GM19467 (cell line): Measurements from ENCODE around the gene SLC22A12.

Experiments
- ATAC-seq: cut with Tn5 transposase; IDR thresholded peaks from one replicate; pipeline ENCODE4 v1.9.1; 2021; ENCODE audit warnings: mild to moderate bottlenecking, moderate library complexity; ENCODE audit not compliant: unreplicated experiment

SLC22A12 gene

DNA sequence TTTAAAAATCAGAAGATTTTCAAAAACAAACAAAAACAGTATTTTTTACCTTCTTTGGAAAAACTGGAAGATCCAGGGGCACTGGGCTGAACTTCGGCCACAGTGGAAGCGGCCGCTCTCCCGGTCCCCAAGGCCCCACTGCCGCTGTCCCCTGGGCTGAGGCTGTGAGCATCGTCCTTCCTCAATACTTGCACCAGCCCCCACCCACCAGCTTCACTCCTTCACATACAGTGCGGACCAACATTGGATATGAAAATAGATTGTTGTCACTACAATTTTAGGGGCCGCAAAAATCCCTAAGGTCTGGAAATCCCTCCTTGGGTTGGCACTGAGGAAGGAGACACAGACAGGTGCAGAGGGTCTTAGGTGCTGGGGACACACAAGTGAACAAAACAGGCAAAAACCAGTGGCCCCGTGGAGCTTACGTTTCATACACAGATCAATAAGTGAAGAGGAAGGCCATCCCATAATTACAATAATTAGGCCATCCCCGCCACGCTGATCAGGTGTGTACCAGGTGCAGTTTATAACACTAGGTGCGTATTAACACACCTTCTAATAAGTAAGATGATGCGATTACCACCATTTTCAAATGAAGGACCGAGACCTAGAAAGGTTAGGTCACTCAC, 28.2 kb upstream of the SLC22A12 start:
- ATAC-seq, result no peak

DNA sequence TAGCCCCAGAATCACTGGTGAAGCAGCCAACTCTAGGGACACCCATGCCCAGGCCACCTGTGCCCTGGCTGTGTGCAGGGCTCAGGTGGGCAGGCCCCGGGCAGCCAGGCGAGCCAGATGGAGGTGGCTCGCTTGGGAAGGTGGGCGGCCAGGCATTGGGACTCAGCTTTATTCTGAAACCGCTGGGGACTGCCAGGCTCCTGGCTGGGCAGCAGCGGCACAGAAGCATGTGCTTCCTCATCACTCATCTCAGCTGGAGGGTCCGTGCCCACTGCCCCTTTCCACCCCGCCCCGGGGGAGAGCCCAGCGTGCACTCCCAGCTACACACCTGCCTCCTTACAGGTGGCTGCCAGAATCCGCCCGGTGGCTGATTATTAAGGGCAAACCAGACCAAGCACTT, 27.1 kb upstream of the SLC22A12 start:
- ATAC-seq, result no peak

DNA sequence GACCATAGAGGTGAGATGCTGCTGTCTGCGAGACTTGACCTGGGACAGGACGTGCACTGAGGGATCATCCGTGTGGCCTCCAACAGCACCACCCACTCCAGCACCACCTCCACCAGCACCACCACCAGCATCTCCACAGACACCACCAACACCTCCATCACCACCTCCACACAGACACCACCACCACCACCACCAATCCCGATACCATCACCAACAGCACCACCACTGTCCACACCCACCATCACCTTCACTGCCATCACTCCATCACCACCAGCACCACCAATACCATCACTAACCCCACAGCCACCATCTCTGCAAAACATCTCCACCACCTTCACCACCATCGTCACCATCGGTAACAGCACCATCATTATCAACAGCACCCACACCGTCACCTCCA, 26.6 kb upstream of the SLC22A12 start:
- ATAC-seq, result no peak

DNA sequence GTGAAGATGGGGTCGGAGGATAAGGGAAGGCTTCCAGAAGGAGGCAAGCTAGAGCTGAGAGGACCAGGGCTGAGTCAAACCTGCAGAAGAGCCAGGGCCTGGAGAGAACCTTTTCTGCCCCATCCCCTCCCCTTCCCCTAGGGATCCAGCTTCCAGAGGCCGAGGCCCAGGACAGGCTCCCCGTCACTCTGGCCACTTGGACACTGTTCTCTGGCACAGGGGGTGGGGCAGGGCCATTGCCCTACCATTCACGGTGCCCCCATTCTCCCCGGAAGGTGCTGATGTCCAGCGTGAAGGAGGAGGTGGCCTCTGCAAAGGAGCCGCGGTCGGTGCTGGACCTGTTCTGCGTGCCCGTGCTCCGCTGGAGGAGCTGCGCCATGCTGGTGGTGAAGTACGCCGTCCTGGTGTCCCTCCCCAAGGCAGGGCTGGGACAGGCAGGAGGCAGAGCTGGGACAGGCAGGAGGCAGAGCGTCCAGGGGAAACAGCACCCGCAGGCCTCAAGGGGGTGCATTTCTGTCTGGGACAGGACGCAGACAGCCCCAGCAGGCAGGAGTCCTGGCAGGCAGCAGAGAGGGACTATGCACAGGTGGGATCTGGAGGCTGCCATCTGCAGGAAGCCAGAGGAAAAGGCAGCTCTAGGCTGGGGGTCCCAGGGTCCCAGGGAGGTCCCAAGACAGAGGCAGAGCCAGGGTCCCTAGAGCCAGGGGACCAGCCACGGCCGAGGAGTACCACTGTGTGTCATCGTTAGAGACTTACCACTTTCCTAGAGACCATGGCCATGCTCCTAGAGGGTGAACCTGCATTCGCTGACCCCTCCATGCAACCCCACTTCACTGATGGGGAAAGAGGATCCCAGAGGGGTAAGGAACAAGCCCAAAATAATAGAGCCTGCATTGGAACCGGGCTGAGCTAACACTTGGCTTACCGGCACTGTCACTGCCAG, 25.8 kb upstream of the SLC22A12 start:
- ATAC-seq, result no peak

DNA sequence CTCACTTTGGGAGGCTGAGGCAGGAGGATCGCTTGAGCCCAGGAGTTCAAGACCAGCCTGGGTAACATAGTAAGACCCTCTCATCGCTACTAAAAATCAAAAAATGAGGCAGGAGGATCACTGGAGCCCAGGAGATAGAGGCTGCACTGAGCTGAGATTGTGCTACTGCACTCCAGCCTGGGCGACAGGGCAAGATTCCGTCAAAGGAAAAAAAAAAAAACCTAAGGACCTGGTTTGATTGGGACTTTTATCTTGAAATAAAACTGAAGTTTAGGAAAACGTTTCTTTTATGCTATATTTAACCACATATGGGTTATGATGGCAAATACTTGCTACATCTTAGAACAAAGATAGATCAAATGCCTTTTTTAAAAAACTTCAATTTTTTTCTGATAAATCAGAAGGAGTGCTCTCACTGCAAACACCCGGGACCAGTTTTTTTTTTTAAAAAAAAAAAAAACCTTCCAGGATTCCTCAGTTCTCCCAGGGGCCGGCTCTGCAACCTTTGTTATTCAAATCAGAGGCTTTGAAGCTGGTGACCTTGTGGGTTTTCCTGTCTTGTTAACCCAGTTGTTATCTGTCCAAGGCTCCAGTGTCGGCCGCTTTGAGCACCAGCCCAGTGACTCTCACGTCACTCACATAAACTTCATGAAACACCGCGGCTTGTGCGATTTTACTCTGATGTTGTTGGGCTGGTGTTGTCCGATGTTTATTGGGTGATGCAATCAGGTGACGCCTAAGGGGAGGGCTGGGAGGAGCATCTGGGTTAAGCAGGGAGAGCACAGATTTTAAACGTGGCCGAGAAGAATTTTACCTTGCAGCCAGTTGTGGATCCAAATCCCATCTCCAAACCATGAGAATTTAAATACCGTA, 24.7 kb upstream of the SLC22A12 start:
- no peak for ATAC-seq

DNA sequence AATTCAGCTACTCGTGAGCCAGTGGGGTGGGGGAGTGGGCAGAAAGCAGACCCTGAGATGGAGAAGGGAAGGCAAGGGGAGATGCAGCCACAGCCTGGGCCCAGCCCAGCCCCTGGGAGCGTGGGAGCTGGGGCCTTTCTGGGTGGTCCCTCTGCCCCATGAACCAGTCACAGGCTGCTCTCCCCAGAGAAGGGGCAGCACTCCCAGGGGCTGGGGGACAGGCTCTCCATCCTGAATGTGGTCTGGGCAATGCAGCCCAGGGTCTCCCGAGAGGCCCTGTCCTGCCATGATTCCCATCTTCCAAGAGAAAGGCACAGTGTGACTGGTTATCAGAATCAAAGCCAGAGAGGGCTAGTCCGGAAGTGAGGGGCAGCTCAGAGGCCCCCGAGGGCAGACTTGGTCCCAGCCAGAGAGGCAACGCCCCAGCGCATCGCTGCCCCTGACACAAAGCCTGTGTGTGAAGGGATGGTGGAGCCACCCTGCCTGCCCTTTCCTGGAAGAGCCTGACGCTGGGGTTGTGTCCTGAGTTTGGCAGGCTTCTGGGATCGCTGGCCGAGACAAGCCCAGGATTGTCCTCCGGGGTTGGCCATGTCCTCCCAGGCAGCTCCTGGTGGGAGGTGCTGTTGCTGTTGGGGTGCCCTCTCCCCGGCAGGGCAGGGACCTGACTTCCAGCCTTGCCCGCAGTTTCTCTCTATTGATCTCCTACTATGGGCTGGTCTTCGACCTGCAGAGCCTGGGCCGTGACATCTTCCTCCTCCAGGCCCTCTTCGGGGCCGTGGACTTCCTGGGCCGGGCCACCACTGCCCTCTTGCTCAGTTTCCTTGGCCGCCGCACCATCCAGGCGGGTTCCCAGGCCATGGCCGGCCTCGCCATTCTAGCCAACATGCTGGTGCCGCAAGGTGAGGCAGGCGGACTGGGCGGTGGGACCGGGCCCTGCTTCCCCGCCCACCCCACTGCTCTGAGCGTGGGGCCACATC, 23.8 kb upstream of the SLC22A12 start:
- ATAC-seq, result no peak

DNA sequence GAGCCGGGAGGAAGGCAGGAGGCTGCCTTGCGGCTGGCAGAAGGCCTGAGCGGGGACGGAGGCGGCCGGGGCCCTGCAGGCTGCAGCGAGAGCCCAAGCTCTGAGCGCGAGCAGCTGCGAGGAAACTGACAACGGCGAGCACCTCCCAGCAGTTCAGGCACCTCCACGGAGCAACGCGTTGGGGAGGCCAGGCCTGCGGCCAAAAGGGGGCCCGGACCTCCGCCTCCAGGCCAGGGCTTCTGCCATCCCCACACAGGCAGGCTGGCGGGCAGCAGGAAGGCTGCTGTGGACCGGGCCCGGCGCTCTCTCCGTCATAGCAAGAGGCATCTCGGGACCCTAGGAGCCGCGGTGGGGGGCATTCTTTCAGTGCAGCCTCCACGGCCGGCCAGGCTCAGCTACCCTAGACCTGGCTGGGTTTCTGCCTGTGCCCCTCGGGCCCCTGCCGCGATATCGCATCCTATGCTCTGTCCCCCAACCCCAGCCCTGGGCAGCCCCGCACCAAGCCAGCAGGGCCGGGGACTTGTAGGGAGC, 22.9 kb upstream of the SLC22A12 start:
- no peak for ATAC-seq

DNA sequence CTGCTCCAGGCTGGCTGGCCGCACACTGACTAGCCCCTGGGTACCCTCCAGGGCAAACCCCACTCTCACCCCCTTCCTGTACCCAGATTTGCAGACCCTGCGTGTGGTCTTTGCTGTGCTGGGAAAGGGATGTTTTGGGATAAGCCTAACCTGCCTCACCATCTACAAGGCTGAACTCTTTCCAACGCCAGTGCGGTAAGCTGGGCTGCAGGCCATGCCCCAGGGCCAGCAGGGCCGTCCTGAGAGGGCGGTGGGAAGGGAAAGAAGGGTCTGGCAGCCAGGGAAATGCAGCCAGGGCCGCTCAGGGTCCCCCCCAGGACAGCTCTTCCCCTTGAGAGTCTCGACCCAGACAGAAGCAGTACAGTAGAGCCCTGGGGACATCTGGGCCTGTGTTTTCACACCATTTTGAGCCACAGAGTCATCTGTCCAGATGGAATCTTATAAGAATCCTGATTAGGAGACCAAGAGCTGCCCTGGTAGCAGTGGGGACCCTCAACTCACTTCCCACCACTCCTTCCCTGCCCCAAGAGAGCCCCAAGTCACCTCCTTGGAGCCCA, 22.4 kb upstream of the SLC22A12 start:
- no peak for ATAC-seq

DNA sequence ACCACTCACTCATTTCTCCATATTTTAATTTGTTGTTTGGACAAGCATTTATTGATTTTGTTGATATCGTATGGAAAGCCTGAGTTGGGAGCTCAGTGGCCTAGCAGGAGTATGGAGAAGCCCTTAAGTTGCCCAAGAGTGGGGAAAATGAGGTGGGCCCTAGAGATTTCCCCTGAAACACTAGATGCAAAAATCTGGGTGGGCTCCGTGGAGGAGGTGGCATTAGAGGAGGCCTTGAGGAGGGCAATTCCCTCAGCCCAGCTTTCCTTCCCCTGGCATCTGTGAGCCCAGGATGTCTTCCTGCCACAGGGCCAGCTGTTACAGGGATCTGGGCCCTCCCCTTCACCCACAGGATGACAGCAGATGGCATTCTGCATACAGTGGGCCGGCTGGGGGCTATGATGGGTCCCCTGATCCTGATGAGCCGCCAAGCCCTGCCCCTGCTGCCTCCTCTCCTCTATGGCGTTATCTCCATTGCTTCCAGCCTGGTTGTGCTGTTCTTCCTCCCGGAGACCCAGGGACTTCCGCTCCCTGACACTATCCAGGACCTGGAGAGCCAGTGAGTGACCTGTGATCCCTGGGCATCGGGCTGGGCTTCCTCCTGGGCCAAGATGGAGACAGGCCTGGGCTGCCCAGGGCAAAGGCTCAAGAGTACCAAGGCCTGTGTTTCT, 21.6 kb upstream of the SLC22A12 start:
- no peak for ATAC-seq

DNA sequence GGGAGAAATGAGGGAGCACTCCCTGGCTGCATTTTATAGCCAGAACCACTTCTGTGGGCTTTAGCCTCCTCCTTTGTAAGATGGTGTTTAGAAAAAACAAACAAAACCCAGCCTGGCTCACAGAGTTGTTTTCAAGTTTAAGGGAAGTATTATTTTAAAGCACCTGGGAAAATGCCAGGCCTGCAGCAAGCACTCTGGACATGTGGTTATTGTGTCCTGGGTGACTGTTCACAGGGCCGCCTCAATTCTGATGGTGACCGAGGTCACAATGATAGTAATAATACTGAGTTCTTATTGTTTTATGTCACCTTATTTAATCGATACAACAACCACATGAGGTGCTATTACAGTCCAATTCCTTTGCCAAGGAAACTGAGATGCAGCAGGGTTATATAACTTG, 20.7 kb upstream of the SLC22A12 start:
- ATAC-seq, result no peak

DNA sequence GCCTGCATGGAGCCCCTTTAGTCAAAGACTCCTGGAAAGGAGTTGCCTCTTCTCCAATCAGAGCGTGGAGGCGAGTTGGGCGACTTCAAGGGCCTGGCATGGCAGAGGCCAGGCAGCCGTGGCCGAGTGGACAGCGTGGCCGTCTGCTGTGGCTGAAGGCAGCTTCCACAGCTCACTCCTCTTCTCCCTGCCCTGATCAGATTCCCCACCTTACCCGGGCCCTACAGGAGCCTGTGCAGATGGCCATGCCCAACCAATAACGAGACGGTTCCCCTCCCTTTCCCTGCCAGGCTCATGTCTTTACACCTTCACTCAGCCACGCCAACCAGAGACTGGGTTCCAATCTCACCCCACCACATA, 20.0 kb upstream of the SLC22A12 start:
- ATAC-seq, result no peak

DNA sequence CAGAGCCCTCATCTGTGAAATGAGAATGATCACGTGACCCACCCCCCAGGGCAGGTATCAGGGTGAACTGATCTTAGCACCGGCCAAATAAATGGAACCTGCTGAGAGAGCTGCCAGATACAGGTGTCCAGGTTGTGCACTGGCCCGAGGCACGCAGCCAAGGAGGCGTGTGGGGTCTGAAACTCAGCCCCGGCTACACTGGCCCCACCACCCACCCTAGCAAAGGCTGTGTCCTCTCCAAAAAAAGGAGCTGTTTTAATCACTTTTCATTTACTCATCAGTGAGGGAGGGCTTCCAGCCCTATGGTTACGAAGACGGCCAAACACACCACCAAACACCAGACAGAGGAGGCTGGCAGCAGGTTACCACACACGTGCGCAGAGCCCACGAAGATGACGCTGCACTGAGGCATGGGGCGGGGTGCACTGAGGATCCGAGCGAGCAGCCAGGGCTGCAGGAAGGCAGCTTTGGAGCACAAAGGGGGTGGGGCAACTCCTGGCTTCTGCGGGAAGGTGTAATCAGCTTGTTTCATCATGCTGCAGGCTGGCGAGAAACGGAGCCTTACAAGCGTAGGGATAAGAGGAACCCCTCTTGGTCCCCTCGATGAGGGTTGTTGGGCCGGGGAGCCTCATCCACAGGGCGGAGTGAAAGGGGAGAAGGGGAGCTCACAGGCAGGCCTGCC, 19.5 kb upstream of the SLC22A12 start:
- no peak for ATAC-seq

DNA sequence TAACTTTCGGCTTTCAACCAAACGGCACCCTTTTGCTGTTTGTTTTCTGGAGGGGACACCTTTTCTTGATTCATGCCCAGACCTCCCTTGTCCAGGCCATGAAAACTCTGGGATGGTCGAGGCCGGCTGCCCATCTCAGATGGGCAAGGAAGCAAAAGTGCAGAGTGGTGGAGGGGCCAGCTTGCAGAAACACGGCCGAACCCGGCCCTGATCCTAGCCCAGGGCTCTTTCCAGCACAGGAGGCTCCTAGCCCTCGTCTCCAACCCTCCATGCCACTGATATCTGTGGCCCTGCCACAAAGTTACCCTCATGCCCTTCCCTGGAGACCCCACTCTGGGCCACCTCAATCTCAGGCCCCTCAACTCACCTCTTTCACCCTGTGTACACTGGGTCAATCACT, 18.9 kb upstream of the SLC22A12 start:
- no peak for ATAC-seq

DNA sequence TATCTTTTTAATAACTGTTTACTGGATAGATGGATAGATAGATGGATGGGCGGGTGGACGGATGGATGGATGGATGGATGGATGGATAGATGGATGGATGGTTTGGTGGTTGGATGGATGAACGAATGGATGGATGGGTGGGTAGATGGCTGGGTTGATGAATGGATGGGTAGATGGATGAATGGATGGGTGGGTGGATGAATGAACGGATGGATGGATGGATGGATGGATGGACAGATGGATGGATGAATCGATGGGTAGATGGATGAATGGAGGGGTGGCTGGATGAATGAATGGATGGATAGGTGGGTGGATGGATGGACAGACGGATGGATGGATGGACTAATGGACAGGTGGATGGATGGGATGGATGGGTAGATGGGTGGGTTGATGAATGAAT, 13.8 kb upstream of the SLC22A12 start:
- ATAC-seq, result no peak

DNA sequence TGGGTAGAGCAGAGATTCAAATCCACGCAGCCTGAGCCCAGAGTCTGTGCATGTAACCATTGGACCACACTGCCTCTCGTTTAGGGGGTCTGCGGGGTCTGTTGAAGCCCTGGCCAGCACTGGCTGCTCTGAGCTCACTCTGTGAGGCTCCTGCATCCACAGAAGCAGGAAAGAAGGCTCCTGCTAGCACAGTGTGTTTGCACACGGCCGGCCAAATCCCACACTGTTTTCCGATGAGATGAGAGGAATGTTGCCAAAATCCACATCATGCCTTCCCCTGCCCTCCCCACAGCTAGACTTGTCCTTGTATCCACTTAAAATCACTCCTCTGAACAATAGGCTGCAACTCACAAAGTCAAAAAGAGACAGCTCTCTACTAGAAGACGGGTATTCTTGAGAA, 10.6 kb upstream of the SLC22A12 start:
- no peak for ATAC-seq

DNA sequence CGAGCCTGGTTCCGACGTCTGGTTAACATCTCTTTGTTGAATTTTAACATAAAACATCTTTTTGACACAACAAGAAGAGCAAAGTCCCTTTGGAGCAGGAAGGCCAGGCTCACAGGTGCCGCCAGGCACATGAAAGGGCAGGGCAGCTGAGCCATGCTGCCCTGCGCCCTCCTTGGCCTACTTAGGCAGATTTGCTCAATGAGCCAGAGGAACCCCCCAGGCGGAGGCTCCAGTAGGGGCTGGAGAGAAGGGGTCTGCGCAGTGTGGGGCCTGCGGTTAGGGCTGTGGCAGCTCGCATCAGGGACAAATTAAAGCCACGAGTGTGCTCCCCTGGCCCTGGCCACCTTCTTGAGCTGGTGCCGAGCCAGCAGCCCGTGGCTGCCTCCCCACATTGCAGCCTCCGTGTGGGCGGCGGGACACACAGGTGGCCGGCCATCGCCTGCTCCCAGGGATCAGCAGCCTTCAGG, 9.9 kb upstream of the SLC22A12 start:
- no peak for ATAC-seq

DNA sequence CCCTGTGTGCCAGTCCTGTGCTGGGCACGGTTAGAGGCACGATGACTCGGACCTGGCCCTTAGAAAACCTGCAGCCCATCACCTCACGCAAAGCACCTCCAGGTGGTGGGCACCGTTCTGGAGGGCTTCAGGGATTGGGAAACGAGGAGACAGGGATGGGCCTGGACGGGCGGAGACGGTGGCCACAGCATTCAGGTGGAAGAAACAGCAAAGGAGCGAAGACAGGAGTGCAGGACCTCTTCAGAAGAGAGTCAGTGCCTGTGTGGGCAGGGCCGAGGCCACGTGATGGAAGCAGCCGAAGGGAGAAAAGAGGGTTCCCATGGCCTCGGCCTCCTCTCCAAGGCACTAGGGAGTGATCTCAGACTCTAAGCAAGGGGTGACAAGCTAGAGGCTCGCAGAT, 8.1 kb upstream of the SLC22A12 start:
- no peak for ATAC-seq
